Kidney (tissue), 14 donors: Measurements from ENCODE around the gene ADSS2. TPM values are rescaled to one million over a fixed set of nuclear protein-coding genes. Genes with fewer than 3 reads are reported as not detected.

ENCODE experiments used
- DNase-seq, 5 donors: peaks; one replicate each; pipeline ENCODE4 v3.0.0-alpha.2; 2013 to 2020
- FAIRE-seq: peaks from 2 replicates; lab custom pipeline; 2012; peaks lifted over from hg19 to GRCh38; lab: Jason Lieb, UNC
- H3K27ac ChIP-seq, 2 donors: one replicate each; pipeline ENCODE4 v1.7.0; 2013; ENCODE audit warnings: low read depth in 2 of 2, low read length in 2 of 2, inconsistent platforms in 1 of 2
- H3K27me3 ChIP-seq: one replicate; pipeline ENCODE4 v1.7.1; 2013; ENCODE audit warnings: low read length, inconsistent platforms; ENCODE audit not compliant: control insufficient read depth, insufficient read depth
- H3K36me3 ChIP-seq, 3 donors: one replicate each; pipeline versions ENCODE4 v1.7.0 to v1.7.1; 2013; ENCODE audit warnings: low read length in 3 of 3, control low read depth in 1 of 3, inconsistent platforms in 1 of 3; ENCODE audit not compliant: insufficient read depth in 3 of 3, control insufficient read depth in 2 of 3
- H3K4me1 ChIP-seq, 3 donors: one replicate each; pipeline versions ENCODE4 v1.7.0 to v1.7.1; 2013; ENCODE audit warnings: low read length in 3 of 3, inconsistent platforms in 1 of 3, low read depth in 1 of 3; ENCODE audit not compliant: control insufficient read depth in 2 of 3, insufficient read depth in 2 of 3
- H3K4me3 ChIP-seq, 3 donors: one replicate each; pipeline versions ENCODE4 v1.7.0 to v1.8.1; 2013; ENCODE audit warnings: low read length in 3 of 3, control low read depth in 1 of 3, inconsistent platforms in 1 of 3
- H3K9ac ChIP-seq, 3 donors: one replicate each; pipeline versions ENCODE4 v1.7.0 to v1.7.1; 2013; ENCODE audit warnings: low read length in 3 of 3, control low read depth in 1 of 3, inconsistent platforms in 1 of 3
- H3K9me3 ChIP-seq, 3 donors: one replicate each; pipeline versions ENCODE4 v1.7.0 to v1.7.1; 2013; ENCODE audit warnings: low read length in 3 of 3, control low read depth in 1 of 3, inconsistent platforms in 1 of 3; ENCODE audit not compliant: control insufficient read depth in 2 of 3, insufficient read depth in 1 of 3
- CTCF ChIP-seq: IDR thresholded peaks from 3 replicates; pipeline ENCODE4 v1.5.1; 2012; ENCODE audit warnings: mild to moderate bottlenecking, moderate library complexity, borderline replicate concordance; ENCODE audit not compliant: insufficient read depth; ENCODE audit errors: extremely low read depth
- intact Hi-C: fragments of 100-400 bp; cut with DNase I; formaldehyde crosslinking; loops from one replicate; pipeline ENCODE4 v1.11.1; 2022
- polyA plus RNA-seq: library from polyadenylated mRNA; stranded (reverse); fragments of 350-450 nt; fragmentation: Illumina TruSeq; extraction: RNeasy Lipid Tissue Mini Kit (QIAGEN cat#74804); gene quantifications from one replicate; pipeline ENCODE4 v1.2.3, GENCODE V29; 2014; ENCODE audit warnings: low read depth, low replicate concordance; ENCODE audit not compliant: insufficient read depth
- total RNA-seq: library from RNA; stranded (reverse); fragmentation: NEBNext Ultra II Directional; extraction: Animal tissue kit (Norgen Biotek cat#: 25700); gene quantifications from one replicate; pipeline ENCODE4 v1.2.1, GENCODE V29; 2021
- donor health status: control.
- donor health status: control.
- donor health status: control.
- donor health status: control.
- donor health status: control.
- donor health status: DM: yes; HTN: yes; CAD: no.
- donor health status: Normal renal cell carcinoma (clear cell type).

The ADSS2 gene
- total and polyA plus RNA-seq, 2 donors from 2014 or later, result 19.7 to 50.3 TPM

GRCh38 chr1:244439391-244440032 lies 12.2 kb downstream of the ADSS2 start:
- Histone ChIP-seq H3K9ac (no peak overlapping the region), H3K4me1 (peaks cover 0 to 2% (median 0%) of the 10 kb centered on the region in 3 donors), H3K36me3 (peaks cover 0 to 5% (median 0%) of the 10 kb centered on the region in 3 donors), H3K9me3 (no peaks in the 10 kb centered on the region), H3K27me3 (no peaks in the 10 kb centered on the region), H3K4me3 (no peak overlapping the region), H3K27ac (no peak overlapping the region)
- TF ChIP-seq CTCF, result no peak
- peak in 1 of 5 donors; percentile 67 for DNase-seq
- intact Hi-C loops, result no loop called here
- FAIRE-seq, result no peak

- FAIRE-seq (peak; percentile 56), DNase-seq (no peak)
- no peaks in the 10 kb centered on the region for H3K27me3 ChIP-seq
- no peak overlapping the region for H3K9ac ChIP-seq
- intact Hi-C loops, result no loop called here
- H3K27ac ChIP-seq, result no peak overlapping the region
- peaks cover 0 to 2% (median 0%) of the 10 kb centered on the region in 3 donors for H3K4me1 ChIP-seq
- H3K36me3 ChIP-seq, result peaks cover 0 to 11% (median 2%) of the 10 kb centered on the region in 3 donors
- H3K9me3 ChIP-seq, result no peaks in the 10 kb centered on the region
- TF ChIP-seq CTCF, result no peak
- H3K4me3 ChIP-seq, result no peak overlapping the region
Measured at GRCh38 chr1:244437086-244437468, 14.6 kb downstream of the ADSS2 start.

- Histone ChIP-seq H3K27me3 (no peaks in the 10 kb centered on the region), H3K9ac (no peak overlapping the region), H3K4me3 (no peak overlapping the region), H3K27ac (no peak overlapping the region), H3K4me1 (peaks cover 0 to 2% (median 0%) of the 10 kb centered on the region in 3 donors), H3K36me3 (peaks cover 0 to 15% (median 2%) of the 10 kb centered on the region in 3 donors), H3K9me3 (no peaks in the 10 kb centered on the region)
- intact Hi-C loops, result no loop called here
- no peak for DNase-seq
- no peak for FAIRE-seq
- TF ChIP-seq CTCF, result no peak
Measured at GRCh38 chr1:244436336-244437085, 15.2 kb downstream of the ADSS2 start.
